GM18867 (cell line): ENCODE results near the gene CNIH1.

Experiments used
- ATAC-seq: cut with Tn5 transposase; IDR thresholded peaks from one replicate; pipeline ENCODE4 v1.9.1; 2021; ENCODE audit warnings: mild to moderate bottlenecking, moderate library complexity; ENCODE audit not compliant: unreplicated experiment

The CNIH1 gene

GRCh38 chr14:54440873-54441868 is at the start of gene CNIH1:
Gene CNIH1, minus strand, starts transcription at chr14:54441374. Its CDS starts 47 bp downstream, at chr14:54441327.
- ATAC-seq, result peak; percentile 94

GRCh38 chr14:54490445-54491175 is 49.4 kb upstream of the CNIH1 start:
- ATAC-seq, result no peak

- no peak for ATAC-seq
Measured at GRCh38 chr14:54489731-54490444, 48.7 kb upstream of the CNIH1 start.

GRCh38 chr14:54489318-54489683 is 48.1 kb upstream of the CNIH1 start:
- ATAC-seq, result peak; percentile 25

- ATAC-seq, result peak; percentile 94
Measured at GRCh38 chr14:54488646-54489317, 47.6 kb upstream of the CNIH1 start, which contains the start of gene GMFB. Gene GMFB, minus strand, starts transcription at chr14:54488980. Its CDS starts 53 bp downstream, at chr14:54488927.

GRCh38 chr14:54488318-54488645 is 47.1 kb upstream of the CNIH1 start:
- ATAC-seq, result no peak

- ATAC-seq, result no peak
Measured at GRCh38 chr14:54487771-54488170, 46.6 kb upstream of the CNIH1 start.

GRCh38 chr14:54486685-54487084 is 45.5 kb upstream of the CNIH1 start:
- no peak for ATAC-seq

GRCh38 chr14:54483846-54484245 is 42.7 kb upstream of the CNIH1 start:
- no peak for ATAC-seq

GRCh38 chr14:54483073-54483745 is 42.0 kb upstream of the CNIH1 start:
- no peak for ATAC-seq

- no peak for ATAC-seq
Measured at GRCh38 chr14:54481695-54482094, 40.5 kb upstream of the CNIH1 start.

- no peak for ATAC-seq
Measured at GRCh38 chr14:54480830-54481562, 39.8 kb upstream of the CNIH1 start.

GRCh38 chr14:54478636-54479215 is 37.6 kb upstream of the CNIH1 start:
- ATAC-seq, result no peak

- no peak for ATAC-seq
Measured at GRCh38 chr14:54475911-54476310, 34.7 kb upstream of the CNIH1 start.

- no peak for ATAC-seq
Measured at GRCh38 chr14:54475187-54475899, 34.2 kb upstream of the CNIH1 start.

GRCh38 chr14:54474232-54474793 is 33.1 kb upstream of the CNIH1 start:
- no peak for ATAC-seq

GRCh38 chr14:54472315-54472714 is 31.1 kb upstream of the CNIH1 start:
- no peak for ATAC-seq

GRCh38 chr14:54471641-54472040 is 30.5 kb upstream of the CNIH1 start:
- no peak for ATAC-seq
